Stimulated activated CD4-positive, alpha-beta T cell treated with anti-CD3 and anti-CD28 coated beads, Interleukin-1b, Interleukin-23, amount 100 ng/mL, for 24 hours (primary cell): Measurements from ENCODE around the gene DNAH8.

ENCODE experiments used
- DNase-seq, 4 experiments: peaks; one replicate each; pipeline ENCODE4 v3.0.0-alpha.2; 2020; ENCODE audit warnings: low read depth in 4 of 4, low spot score in 1 of 4

The DNAH8 gene

DNA sequence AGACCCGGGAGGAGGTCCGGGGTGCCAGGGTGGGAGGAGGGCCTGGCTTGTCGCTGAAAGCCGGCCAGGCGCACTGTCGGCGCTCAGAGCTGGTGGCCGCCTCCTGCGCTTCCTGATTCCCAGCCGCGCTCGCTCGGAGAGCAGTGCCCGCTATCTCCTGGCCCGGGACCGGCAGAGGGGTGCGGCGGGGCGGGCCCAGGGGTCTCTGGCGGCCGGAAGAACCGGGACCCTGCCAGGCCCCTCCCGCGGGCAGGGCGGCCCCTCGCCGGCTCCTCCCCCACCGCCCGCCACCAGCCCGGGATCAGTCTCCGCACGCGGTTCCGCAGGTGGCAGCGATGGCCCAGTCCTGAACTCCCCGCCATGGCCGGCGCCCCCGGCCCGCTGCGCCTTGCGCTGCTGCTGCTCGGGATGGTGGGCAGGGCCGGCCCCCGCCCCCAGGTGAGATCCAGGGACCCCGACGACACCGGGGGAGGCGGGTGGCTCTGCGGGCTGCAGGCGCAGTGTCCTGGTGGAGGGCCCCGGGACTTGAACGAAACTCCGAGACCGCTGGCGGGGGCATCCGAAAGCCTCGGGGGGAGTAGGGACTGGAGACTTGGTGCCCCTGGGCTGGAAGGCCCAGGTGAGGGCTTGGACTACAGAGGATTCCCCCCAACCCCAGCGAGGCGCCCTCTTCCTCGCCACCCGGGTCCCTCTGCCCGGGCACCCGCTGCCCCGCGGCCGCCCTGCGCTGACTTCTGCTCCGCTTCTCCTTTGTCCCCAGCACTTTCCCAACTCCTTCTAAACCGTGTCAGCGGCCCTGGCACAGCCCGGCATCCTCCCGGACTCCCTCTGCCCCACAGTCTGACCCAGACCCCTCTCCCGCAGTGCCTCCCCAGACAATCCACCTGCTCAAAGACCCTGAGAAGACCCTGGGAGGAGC lies 333.6 kb downstream of the DNAH8 start, which contains the start of gene GLP1R:
Gene GLP1R, plus strand, starts transcription at position 301 of the 919 bp plus-strand sequence. Its CDS starts 60 bp downstream, at position 361.
- no peak for DNase-seq

DNA sequence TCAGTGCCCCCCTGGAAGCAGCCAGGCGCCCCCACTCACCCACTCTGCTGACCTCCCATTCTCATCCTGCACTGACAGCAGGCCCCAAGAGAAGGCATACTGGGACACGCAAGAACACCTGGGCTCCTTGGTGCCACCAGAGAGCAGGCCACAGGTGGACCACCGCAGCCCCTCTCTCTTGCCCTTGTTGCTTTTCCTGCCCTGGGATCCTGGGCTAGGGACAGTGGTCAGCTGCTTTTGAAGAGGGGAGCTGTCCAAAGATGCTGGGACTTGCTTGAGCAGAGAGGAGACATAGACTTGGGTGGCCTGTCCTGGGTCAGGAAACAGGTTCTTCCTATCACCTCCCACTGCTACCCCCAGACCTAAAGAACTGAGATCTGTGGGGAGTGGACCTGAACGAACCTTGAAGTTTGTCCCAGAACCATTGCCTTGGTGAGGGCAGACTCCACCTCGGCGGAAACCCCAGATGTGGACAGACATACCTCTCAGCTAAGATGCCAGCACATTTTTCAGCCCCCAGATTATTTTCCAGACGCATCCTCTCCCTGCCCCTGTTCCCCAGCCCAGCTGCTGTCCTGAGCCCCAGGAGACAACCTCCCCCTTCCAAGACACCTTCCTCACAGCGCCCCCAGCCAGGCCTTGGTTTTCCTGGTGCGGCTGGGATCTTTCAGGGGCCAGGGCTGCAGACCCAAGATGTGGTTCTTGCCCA lies 334.6 kb downstream of the DNAH8 start:
- no peak for DNase-seq

DNA sequence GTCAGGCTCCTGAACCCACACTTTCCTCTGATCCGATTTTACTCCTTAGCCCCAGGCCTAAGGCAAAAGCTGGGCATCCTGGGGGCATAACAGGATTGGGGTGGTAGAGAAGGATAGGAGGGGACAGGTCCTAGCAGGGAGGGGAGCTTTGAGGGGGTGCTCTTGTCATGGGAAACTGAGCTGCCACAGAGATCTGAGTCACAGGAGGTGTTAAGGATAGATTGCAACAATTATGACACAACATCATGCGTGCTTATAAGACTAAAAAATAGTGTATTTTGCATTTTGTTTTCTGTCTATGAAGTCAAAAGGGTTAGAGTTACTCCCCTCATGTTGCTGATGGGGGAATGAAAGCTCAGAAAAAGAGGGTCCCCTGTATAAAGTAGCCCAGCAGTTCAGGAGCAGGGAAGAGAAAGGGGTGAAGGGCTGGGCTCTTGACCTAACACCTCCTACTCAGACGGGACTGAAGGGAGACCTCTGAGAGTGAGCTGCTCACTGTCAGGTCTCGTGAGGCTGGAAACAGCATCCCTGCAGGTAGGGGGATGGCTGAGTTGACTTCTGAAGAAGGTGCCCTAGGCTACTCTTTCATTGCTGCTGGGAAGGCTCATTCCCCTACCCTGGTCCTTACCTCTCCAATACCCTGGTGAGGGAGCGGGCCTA lies 335.5 kb downstream of the DNAH8 start:
- DNase-seq: no peak

DNA sequence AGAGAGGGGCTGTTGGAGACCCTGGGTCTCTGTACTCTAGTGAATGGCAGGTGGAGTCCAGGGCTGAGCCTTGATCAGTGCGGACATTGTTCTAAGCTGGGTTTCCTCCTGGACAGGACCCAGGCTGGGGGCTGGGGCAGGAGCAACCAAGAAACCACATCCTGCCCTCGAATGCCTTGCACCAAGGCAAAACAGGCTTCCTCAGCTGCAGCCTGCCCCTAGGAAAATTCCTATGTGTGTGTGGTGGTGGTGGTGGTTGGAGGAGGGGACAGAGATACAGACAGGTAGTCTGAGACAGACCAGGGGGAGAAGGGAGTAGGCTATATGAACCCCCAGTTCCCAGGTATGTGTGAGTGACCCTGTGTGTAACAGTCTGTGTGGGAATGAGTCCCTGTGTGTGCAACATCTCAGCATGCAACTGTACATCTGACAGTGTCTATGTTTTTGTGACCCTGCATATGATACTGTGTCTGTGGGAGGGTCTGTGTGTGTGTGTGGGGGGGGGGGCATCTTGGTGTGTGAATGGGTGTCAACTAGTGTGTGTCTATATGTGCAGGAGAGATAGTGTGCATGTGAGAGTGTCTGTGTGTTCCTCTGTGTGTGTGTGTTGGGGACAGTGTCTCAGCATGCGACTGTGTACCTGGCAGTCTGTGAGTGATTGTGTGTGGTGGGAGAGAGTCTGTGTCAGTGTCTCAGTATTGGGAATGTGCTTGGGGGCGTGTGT lies 336.4 kb downstream of the DNAH8 start:
- no peak for DNase-seq

DNA sequence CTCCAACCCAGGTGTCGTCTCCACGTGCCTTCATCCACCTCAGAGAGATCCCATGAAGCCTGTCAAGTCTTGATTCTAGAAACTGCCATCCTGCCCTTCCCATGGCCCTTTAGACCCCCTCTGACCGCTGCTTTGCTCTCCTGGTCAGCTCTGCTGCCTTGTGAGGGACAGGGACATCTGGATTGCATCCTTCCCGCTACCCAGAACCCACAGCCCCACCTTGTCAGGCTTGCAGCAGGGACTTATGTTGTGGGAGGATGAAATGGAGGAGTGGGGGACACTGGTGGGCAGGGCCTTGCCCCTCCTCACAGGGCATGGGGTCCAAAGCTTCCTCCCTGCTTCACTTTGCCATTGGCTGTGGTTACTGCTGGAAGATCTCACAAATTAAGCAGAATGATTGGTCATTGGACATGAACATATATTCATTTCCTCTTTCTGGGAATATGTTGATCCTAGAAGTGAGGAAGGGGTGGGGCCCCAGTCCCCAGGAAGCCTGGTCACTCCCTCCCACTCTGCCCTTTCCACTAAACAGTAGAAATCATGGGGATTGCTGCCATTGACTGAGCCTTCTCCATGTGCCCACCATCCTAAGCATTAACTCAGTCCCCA lies 338.0 kb downstream of the DNAH8 start:
- DNase-seq: no peak

DNA sequence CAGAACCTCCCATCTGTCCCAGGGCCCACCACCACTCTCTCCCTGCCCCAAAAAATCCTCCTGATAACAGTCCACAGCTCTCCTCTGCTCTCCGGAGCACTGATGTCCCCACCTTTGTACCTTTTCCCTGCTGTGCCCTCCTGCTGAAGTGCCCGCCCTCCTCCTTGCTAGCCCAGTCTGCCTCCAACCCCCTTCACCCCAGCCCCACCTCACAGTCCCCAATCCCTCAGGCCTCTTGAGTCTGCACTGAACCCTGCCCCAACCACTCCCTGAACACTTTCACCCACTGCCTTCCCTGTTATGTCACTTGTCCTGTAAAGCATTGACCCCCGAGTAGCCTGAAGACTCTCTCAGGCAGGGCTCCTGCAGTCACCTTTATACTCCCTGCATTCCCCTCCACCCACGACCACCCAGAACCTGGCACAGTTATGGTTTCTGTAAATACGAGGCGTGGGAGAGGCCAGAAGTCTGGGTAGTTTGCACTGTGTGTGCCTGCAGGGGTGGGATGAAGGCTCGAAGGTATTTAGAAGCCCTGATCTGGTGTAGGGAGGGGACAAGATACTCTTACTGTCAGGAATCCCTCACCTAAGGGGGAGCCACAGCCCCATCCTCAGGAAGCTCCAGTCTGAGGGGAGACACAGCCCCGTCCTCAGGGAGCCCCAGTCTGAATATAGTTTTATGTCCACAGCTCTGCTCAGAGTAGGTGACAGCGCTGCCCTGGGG lies 338.9 kb downstream of the DNAH8 start:
- DNase-seq: no peak

DNA sequence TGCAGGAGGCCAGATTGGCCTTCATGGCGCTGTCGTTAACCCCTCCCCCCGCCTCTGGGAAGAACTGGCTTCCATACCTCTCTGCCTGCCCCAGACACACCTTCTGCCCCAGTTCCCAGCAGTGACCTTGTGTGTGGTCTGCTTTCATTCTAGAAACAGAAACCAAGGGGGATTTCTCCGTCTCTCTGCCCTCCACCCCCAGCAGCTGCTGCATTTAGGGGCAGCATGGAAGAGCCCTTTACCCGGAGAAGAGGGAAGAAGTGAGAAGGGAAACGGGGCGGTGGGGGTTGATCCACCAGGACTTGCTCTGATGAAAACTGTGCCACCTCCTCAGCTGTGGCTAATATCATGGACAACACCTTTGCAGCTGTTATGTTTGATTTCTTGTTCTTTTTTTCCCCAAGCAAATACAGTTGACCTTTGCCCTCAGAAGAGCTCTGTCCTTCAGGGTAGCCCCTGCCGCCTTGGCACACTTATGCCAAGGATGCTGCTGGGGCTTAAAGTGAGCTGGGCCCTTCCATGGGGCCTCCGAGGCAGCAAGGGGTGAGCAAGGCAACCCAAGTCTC lies 339.5 kb downstream of the DNAH8 start:
- DNase-seq: no peak

DNA sequence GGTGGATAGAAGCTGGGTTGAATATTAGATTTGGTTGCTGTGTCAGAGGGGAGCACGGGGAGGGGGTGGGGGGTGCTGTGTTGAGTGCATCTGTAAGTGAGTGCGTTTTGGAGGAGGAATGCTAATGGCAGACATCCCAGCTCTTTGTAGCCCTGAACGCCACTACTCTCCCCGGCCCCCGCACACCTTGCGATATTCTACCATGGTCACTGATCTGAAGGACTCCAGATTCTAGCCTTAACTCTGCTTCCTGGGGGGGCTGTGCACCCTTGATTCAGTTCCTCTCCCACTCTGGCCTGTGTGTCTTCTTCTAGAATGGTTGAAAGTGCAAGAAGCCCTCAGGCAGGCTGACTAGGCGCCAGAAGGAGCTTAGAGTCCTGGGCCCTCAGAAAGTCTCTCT lies 340.6 kb downstream of the DNAH8 start:
- no peak for DNase-seq

DNA sequence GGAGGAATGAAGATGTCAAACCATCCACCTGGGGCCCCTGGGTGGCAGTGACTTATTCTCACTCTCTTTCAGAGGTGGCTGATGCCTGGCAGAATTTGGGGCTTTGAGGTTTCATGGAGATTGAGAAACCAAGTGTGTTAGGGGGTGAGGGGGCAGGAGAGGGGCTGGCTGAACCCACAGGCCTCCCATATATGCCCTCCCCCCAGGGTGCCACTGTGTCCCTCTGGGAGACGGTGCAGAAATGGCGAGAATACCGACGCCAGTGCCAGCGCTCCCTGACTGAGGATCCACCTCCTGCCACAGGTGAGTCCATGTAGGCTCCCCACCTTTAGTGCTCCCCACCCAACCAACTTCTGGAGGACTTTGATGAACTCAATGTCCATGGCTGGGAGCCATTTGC lies 341.1 kb downstream of the DNAH8 start:
- no peak for DNase-seq

DNA sequence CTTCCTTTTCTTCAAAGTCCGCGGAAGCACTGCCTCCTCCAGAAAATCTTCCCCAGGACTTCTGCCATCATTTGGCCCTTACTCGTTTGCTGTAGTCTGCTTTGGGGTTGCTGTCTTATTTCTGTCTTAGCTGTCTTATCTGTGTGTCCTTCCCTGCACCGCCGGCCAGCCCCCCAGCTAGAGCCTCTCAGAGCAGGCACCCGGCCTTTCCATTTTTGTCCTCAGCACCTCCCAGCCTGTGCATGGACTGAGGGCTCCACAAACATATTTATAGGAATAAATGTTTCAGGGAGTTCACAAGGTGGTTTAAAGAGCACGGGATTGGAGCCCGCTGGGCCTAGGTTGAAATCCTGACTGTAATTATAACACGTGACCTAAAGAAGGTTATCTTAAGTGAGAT lies 341.6 kb downstream of the DNAH8 start:
- DNase-seq: no peak

DNA sequence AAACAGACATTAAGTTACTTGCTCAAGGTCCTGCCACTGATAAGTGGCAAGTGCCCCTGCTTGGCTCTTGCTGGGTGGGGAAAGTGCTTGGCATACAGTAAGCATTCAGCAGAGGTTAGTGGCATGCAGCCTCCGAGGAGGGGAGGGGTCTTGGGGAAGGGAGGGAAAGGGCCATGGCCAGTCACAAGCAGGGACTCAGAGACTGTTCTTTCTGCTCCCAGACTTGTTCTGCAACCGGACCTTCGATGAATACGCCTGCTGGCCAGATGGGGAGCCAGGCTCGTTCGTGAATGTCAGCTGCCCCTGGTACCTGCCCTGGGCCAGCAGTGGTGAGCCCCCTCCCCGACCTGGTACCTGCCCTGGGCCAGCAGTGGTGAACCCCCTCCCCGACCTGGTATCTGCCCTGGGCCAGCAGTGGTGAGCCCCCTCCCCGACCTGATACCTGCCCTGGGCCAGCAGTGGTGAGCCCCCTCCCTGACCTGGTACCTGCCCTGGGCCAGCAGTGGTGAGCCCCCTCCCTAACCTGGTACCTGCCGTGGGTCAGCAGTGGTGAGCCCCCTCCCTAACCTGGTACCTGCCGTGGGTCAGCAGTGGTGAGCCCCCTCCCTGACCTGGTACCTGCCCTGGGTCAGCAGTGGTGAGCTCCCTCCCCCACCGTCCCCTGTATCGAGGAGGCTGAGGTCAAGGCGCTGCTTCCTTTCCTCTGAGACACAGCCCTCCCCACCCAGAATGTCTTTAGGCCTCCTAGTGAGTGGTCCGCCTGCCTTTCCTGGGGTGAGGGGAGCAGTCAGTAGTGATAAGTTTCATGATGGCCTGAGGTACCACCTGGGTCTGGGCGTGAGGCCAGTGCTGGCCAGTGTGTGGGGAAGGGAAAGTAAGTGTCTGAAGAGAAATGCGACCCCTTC lies 342.4 kb downstream of the DNAH8 start:
- DNase-seq: no peak

DNA sequence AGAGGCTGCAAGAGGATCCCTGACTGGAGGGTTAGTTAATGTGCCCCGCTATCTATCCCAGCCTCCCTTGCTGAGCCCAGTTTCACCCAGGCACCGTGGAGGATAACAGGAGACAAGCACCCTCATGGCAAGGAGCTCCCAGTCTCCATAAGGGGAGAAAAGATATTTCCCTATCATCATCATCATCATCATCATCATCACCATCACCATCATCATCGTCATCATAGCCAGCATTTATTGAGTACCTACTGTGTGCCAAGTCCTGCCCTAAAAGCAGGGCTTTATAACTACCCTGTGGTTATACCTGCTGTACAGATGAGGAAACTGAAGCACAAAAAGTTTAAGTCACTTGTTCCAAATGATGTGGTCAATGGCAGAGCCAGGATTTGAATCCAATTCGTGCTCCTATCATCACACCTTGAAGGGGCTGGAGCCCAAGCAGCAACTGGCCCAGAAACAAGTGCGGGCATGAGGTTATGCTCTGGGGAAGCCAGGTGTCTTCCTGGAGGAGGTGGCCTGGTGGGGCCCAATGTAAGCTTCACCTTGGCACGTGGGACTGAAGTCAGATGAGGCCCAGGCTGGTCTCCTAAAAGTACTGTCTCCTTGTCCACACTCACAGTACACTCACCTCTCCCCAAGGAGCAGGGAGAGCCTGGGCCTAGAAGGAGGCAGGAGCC lies 343.5 kb downstream of the DNAH8 start:
- no peak for DNase-seq

DNA sequence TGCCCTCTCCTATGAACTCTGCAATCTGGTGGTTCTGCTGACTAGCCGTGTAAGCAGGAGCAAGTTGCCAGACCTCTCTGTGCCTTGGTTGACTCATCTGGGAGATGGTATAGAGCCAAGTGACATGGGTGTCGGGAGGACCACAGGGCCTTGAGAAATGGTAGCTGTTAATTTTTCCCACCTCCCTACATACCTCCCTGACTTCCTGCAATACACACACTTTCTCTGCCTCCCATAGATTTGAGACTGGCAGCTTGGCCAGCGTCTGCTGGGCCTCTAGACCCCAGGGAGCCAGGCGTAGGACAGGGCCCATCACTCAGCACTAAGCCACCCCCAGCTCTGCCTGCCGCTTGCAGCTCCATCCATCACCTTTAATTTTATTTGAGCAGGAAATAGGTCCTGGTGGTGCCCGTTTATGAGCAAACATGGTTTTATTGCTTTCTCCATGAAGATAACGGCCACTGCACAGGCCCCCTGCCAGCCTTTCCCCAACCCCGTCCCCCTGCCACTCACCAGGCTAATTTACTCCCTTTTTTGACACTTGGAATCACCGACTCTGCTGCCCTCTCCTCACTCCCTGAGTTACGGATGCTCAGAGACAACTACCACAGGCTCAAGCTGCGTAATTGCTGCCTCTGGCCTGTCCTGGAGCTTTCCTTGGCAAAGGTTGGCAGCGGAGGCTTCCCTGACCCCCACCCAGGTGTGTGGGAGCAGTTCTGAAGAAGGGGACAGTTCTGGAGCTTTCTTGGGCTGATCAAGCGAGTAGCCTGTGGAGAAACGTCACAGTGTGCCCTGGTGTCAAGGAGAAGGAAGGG lies 344.6 kb downstream of the DNAH8 start:
- DNase-seq: no peak

DNA sequence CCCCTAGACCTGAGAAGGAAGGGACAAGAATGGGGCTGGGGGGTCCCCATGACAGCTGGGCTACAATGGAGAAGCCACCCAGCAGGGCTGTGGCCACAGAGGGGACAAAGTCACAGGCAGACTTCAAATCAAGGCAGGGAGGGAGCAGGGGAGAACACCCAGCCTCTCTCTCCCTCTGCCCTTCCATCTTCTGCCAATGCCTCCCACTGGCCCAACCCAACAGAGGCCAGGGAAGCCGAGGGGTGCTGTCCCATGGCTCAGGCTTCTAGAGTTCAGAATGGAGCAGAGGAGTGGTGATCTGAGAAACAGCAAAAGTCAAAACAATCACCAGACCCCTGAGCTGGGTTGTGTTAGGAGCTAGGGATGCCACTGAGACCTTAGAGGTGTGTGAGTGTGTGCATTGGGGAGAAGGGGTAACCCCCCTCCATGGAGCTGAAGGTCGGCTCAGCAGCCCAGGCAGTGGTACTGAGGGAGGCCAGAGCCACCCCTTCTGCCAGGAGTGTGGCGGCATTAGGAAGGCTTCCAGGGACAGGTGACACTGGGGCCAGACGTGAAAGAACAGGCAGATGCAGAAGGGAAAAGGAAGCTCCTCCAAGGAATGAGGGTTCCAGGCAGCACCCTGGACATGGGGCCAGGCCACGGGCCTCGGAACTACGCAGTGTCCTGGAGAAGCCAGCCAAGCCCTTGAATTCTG lies 345.5 kb downstream of the DNAH8 start:
- no peak for DNase-seq

DNA sequence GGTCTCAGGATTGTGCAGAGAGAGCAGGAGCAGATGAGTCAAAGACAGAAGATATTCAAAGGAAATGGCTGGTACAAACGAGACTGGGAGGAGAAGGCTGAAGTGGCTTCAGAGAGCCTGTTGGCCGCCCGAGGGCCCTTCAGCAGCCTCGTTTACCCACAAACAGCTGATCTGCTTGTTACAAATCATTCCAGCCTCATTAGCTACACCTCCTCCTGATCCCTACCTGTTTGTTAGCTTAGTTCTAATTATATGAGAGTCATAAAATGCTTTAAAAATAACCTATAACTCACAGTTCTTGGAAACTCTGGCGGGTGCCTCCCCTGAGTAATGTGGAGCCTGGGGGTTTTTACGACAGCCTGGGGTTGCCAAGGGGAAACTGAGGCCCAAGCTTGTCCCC lies 346.1 kb downstream of the DNAH8 start:
- no peak for DNase-seq

DNA sequence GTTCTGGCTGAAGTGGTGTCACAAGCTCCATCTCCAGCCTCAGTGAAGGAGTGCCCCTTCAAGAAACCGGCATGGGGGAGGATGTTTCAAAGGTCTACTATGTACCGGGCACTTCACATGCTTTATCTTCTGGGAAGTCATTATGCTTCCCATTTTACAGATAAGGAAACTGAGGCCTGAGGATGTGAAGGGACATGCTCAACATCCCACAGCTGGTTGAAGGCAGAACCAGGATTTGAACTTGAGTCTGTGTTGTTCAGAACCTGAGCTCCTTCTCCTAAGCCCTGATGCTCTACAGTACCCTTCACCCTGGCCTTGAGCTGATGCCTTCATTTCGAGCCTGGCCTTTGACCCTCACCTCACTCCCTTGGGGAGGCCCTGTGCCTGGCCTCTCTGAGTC lies 346.5 kb downstream of the DNAH8 start:
- DNase-seq: no peak
